Amniotic stem cell (primary cell): ENCODE data around the gene ZNF408.

ENCODE experiments used
- DNase-seq: peaks from one replicate; lab custom pipeline; 2025; lab: John Stamatoyannopoulos, UW

Gene ZNF408

GRCh38 chr11:46727952-46728658, 27.3 kb downstream of the ZNF408 start:
- DNase-seq = no peak

DNA sequence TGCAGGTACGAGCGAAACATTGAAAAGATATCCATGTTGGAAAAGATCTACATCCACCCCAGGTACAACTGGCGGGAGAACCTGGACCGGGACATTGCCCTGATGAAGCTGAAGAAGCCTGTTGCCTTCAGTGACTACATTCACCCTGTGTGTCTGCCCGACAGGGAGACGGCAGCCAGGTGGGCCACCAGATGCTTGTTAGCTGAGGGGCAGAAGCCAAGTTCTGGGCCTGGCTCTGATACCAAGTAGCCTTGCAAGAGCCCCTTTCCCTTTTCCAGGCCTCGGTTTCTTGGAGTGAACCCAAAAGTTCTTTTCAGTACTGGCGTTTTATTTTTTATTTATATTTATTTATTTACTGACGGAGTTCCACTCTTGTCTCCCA, 27.8 kb downstream of the ZNF408 start:
- no peak for DNase-seq

DNA sequence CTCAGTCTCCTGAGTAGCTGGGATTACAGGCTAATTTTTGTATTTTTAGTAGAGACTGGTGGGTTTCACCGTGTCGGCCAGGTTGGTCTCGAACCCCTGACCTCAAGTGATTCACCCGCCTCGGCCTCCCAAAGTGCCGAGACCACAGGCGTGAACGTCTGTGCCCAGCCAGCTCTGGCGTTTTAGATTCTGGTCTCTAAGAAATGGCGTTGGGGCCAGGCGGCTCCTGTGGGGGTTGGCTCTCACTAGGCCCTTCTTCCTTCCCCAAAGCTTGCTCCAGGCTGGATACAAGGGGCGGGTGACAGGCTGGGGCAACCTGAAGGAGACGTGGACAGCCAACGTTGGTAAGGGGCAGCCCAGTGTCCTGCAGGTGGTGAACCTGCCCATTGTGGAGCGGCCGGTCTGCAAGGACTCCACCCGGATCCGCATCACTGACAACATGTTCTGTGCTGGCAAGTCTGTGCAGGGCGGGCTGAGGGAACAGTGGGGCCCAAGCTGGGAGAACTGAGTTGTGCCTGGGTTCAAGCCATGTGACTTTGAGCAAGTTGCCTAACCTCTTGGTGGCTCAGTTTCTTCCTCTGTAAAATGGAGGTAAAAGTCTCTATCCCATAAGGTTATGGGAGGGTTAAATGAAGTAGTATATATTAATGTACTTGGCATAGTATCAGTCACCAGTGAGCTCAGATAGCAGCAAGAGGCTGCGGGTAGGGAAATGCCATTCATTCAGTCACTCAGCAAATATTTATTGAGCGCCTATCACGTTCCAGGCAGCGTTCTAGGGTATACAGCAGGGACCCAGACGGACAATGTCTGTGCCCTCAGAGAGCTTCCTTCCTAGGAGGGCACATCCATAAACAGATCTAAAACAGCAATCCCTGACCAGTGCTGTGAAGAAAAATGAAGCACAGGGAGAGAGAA, 28.5 kb downstream of the ZNF408 start:
- DNase-seq = no peak

DNA sequence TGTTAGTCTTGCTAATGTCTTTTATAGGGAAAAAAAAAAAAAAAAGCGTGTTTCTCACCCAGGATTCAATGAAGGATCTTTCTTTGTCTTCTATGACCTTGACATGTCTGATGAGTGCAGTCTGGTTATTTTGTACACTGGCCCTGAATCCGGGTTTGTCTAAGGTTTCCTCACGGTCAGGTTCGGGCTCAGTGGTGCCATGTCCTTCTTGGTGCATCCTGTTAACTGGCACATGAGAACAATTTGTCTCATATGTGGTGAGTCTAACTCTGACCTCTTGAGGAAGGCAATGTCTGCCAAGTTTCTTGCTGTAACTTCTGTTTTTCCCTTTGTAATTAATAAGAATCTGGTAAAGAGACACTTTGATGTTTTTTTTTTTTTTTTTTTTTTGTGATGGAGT, 30.7 kb downstream of the ZNF408 start:
- no peak for DNase-seq

- DNase-seq = no peak
These were observed 32.4 kb downstream of the ZNF408 start for GRCh38 chr11:46733234-46733633.

- DNase-seq = no peak
These were observed 35.3 kb downstream of the ZNF408 start for GRCh38 chr11:46736146-46736545.

- no peak for DNase-seq
These were observed 35.8 kb downstream of the ZNF408 start for GRCh38 chr11:46736615-46737014.

GRCh38 chr11:46737699-46738098, 36.9 kb downstream of the ZNF408 start:
- no peak for DNase-seq

DNA sequence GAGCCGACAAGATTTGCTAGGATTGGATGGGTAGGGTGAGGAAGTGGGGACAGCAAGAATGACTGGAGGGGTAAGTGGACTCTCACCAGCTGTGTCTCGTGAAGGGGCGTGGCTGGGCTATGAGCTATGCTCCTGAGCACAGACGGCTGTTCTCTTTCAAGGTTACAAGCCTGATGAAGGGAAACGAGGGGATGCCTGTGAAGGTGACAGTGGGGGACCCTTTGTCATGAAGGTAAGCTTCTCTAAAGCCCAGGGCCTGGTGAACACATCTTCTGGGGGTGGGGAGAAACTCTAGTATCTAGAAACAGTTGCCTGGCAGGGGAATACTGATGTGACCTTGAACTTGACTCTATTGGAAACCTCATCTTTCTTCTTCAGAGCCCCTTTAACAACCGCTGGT, 38.1 kb downstream of the ZNF408 start:
- no peak for DNase-seq

DNA sequence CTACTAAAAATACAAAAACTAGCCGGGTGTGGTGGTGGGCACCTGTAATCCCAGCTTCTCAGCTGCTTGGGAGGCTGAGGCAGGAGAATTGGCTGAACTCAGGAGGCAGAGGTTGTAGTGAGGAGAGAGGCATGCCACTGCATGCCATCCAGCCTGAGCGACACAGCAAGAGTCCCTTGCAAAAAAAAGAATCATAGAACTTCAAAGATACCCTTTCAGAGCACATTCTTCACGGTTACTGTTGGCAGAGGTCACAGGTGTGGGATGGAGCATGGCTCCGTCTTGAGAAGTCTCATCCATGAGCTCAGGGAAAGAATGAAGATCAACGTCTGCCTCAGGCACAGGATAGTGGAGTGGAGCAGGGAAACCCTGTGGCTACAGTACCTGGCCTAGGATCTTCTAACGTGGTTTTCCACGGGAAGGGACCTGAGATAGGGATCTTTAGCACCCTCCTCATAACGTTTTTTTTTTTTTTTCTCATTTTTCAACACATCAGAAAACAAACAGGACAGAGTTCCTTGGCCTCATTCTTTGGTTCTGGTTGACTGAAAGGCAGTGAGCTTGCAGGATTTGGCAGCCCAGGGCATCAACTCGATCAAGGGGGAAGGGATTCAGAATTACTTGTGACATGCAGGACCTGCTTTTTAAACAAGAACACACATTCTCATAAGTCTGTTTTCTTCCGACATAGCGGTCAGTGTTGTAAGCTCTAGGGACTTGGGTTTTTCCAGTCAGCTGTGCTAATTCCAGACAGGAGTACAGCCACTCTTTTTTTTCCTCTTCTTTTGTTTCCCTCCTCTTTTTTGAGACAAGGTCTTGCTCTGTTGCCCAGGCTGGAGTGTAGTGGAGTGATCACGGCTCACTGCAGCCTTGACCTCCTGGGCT, 41.0 kb downstream of the ZNF408 start:
- DNase-seq = no peak

DNA sequence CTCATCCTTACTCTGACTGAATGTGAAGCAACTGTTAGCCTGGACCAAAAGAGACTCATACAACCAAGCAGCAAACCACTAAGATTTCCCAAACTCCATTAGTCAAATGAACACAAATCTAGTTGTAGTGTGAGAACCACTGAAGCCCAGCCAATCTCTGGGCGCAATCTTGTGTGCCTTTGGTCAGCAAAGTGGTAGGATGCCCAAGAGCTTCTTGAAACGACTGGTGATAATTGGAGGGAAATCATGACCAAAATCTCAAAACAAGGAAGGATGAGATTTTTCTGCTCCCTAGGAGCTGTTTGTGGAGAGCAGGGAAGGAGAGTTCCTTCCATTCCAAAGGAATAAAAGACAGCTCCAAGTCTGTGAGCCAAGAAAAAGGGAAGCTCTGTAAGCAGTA, 42.2 kb downstream of the ZNF408 start:
- no peak for DNase-seq

DNA sequence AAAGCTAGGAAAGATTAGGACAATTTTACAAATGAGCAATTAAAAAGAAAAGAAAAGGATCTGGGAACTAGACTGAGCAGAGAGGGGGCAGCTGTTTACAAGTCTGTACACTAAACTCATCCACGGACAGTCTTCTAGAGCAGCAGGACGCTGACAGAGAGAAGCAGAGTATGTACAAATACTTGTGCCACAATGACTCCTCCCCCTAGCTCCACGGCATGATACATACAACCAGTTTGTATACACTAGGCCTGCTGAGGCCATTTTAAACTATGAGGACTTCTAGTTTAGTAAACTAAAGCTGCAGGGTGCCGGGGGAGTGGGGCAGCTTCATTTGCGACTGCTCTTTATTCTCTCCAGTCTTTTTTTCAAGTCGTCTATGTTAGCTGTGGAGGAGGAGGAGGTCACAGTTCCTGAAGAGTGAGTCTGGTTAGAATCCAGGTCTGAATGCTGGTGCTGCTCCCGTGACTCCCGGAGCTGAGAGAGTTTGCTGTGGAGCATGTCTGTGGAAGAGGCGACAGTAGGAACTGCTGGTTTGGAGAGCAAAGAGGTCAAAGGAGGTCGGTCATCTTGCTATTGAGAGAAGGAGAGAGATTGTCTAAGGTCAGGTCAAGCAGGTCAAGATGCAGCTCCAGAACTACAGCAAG, 43.0 kb downstream of the ZNF408 start:
- DNase-seq = no peak

DNA sequence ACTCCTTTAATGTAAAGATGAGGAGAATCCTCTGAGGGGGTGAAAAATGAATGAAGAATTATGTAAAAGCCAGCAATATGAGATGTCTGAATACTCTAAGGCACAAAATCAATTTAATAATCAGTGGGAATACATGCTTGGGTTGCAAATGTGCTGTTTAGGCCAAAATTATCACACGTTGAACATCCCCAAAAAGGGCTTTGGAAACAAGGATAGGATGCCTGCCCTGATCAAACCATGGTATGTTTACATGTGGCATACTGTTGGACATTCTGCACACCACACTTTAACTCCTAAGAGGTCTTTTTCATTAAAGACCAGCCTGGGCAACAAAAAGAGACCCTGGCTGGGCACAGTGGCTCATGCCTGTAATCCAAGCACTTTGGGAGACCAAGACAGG, 44.5 kb downstream of the ZNF408 start:
- no peak for DNase-seq

- DNase-seq = no peak
These were observed 45.2 kb downstream of the ZNF408 start for GRCh38 chr11:46745995-46746394.

- no peak for DNase-seq
These were observed 46.3 kb downstream of the ZNF408 start for GRCh38 chr11:46747150-46747549.
